ENCODE data around the gene SHC1. TPM values are rescaled to one million over a fixed set of nuclear protein-coding genes. Genes with fewer than 3 reads are reported as not detected.

Gene SHC1
- total RNA-seq: 52.7 TPM
- long read RNA-seq, transcript SHC1-202 (12 exons, 3,472 nt): minor isoform, 8 of 133 reads
- long read RNA-seq, transcript SHC1-204 (13 exons, 3,059 nt): minor isoform, 25 of 133 reads
- long read RNA-seq, transcript SHC1-210 (12 exons, 3,481 nt): minor isoform, 11 of 133 reads
- long read RNA-seq, transcript SHC1-205 (13 exons, 3,062 nt): major isoform, 38 of 133 reads
- long read RNA-seq, partial matches to known transcripts: 18 of 133 reads
- long read RNA-seq, other reads (novel, unspliced or antisense): 33 of 133 reads

DNA sequence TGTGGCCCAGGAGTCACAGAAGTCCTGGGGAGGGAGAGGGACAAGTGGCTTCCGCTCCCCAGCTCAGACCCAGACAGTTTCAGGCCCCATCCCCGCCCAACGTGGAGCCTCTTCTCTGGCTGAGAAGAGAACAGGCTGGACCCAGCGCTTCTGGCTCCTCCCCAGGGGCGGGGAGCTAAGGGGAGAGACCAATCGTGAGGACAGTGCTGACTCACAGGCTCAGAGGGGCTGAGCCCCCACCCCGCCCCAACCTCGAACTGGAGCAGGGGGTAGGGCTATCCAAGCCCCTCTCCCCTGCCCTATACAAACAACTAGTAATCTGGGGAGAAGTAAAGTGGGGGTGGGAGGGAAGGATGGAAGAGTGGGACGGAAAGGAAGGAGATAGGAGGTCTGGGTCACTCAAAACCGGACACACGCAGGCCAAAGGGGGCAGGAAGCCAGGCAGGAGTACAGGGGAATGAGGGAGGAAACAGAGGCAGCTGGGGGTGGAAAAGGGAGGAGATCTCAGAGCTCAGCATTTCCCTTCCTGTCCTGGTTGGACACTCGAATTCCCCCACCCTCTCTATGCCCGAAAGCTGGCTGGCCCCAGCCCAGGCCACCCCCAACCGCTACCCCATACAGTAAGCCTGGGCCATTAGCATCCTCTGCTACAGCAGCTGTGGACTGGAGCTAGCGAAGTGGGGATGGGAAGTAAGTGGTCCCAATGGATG is at the start of gene SHC1:
TSS of gene SHC1 (minus strand) at position 117 of the 710 bp plus-strand sequence. CDS start 221 bp downstream, outside the sequence.
- peak; percentile 55 for ATAC-seq (ENCODE audit: poor library complexity)
- peak; percentile 96 for DNase-seq
- intact Hi-C loops (cut with DNase I): loop anchor here (5.0 kb wide), 1 partner anchor 47 kb away; no protein-coding TSS in a partner anchor

GRCh38 chr1:155019377-155020245 is 49.1 kb upstream of the SHC1 start:
- ATAC-seq (ENCODE audit: poor library complexity) (no peak), DNase-seq (no peak)
- intact Hi-C loops (cut with DNase I): loop anchor here (5.0 to 10.0 kb wide), 2 partner anchors 47 to 115 kb away; partner anchors contain the start of genes CKS1B and SHC1

DNA sequence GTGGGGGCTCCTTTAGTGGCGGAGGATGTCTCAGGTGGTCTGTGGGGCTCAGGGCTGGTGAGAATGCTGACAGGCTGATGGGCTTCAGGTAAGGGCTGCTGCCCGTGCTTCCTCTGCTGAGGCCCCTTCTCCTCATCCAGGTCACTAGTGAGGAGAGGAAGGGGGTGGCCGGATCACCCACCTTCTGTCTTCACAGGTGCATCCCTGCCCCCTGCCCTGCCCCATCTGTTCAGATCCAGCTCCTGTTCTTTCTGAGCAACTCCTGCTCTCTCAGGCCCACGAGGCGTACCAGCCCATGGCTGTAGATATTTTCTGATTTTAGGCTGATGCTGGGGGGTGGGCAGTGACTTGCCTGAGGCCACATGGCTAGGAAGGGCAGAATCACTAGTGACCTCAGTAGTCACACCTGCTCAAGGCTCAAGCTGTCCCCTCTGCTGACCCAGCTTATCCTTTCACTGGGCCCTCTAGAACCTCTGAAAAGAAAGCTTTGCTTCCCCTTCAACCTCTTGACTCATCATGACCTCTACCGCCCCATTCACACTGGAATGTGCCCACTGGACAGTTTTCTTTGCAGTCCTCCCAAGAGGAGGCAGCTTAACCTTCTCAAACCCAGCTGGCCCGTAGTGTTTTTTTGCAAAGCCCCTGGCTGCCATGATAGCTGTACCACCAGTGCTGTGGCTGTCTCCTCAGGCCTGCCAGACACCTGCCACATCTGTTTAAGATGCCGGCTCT is 48.2 kb upstream of the SHC1 start:
- DNase-seq (peak; percentile 23), ATAC-seq (ENCODE audit: poor library complexity) (no peak)
- intact Hi-C loops (cut with DNase I): loop anchor here (5.0 to 10.0 kb wide), 2 partner anchors 46 to 114 kb away; partner anchors contain the start of genes CKS1B and SHC1

DNA sequence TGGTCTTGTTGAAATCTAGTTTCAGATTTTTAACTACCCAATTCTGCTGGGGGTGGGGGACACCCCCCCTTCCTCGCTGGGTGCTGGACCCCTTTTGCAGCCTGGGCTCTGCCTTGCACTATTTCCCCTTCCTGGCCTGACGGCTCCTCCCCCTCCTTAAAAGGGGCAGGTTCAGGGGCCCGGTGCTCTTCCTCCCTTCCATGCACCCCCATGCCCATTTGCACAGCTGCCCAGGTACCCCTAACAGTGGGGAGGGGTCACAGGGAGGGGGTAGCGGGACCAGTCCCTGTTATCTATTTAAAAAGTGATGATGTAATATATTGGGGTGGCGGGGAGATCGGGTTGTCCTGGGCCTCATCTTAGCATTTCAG is 47.4 kb upstream of the SHC1 start:
- ATAC-seq (ENCODE audit: poor library complexity) (peak; percentile 2), DNase-seq (peak; percentile 42)
- intact Hi-C loops (cut with DNase I): loop anchor here (5.0 to 10.0 kb wide), 2 partner anchors 46 to 113 kb away; partner anchors contain the start of genes CKS1B and SHC1

- DNase-seq (peak; percentile 94), ATAC-seq (ENCODE audit: poor library complexity) (peak; percentile 94)
- intact Hi-C loops (cut with DNase I): loop anchor here (5.0 to 10.0 kb wide), 2 partner anchors 45 to 112 kb away; partner anchors contain the start of genes CKS1B and SHC1
These were observed 46.7 kb upstream of the SHC1 start for GRCh38 chr1:155017041-155017945.

DNA sequence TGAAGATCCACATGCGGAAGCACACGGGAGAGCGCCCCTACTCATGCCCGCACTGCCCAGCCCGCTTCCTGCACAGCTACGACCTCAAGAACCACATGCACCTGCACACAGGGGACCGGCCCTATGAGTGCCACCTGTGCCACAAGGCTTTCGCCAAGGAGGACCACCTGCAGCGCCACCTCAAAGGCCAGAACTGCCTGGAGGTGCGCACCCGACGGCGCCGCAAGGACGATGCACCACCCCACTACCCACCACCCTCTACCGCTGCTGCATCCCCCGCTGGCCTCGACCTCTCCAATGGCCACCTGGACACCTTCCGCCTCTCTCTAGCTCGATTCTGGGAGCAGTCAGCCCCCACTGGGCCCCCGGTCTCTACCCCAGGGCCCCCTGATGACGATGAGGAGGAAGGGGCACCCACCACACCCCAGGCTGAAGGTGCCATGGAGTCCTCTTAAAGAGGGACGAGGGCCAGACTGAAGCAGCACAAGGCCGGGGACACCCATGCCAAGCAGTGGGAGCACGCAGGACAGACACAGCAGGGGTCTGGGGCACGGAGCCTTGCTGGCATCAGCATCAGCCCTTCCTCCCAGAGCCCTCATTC is 45.8 kb upstream of the SHC1 start:
- DNase-seq: peak; percentile 44
- ATAC-seq (ENCODE audit: poor library complexity): no peak
- intact Hi-C loops (cut with DNase I): loop anchor here (5.0 to 10.0 kb wide), 2 partner anchors 44 to 112 kb away; partner anchors contain the start of genes CKS1B and SHC1

GRCh38 chr1:155015527-155016230 is 45.1 kb upstream of the SHC1 start:
- DNase-seq: peak; percentile 43
- no peak for ATAC-seq (ENCODE audit: poor library complexity)
- intact Hi-C loops (cut with DNase I): loop anchor here (5.0 to 10.0 kb wide), 2 partner anchors 43 to 111 kb away; partner anchors contain the start of genes CKS1B and SHC1

GRCh38 chr1:155014709-155015508 is 44.4 kb upstream of the SHC1 start:
- intact Hi-C loops (cut with DNase I): loop anchor here (5.0 to 10.0 kb wide), 2 partner anchors 43 to 110 kb away; partner anchors contain the start of genes CKS1B and SHC1
- peak; percentile 37 for DNase-seq
- ATAC-seq (ENCODE audit: poor library complexity): no peak

- DNase-seq (peak; percentile 21), ATAC-seq (ENCODE audit: poor library complexity) (no peak)
- intact Hi-C loops (cut with DNase I): loop anchor here (10.0 kb wide), 1 partner anchor 109 kb away; no protein-coding TSS in a partner anchor
These were observed 43.1 kb upstream of the SHC1 start for GRCh38 chr1:155013632-155014031.

- ATAC-seq (ENCODE audit: poor library complexity) (no peak), DNase-seq (no peak)
- intact Hi-C loops (cut with DNase I): loop anchor here (10.0 kb wide), 1 partner anchor 108 kb away; no protein-coding TSS in a partner anchor
These were observed 42.4 kb upstream of the SHC1 start for GRCh38 chr1:155012776-155013602.

- intact Hi-C loops (cut with DNase I): loop anchor here (10.0 kb wide), 1 partner anchor 107 kb away; no protein-coding TSS in a partner anchor
- ATAC-seq (ENCODE audit: poor library complexity) (peak; percentile 37), DNase-seq (peak; percentile 83)
These were observed 41.5 kb upstream of the SHC1 start for GRCh38 chr1:155012026-155012546.

DNA sequence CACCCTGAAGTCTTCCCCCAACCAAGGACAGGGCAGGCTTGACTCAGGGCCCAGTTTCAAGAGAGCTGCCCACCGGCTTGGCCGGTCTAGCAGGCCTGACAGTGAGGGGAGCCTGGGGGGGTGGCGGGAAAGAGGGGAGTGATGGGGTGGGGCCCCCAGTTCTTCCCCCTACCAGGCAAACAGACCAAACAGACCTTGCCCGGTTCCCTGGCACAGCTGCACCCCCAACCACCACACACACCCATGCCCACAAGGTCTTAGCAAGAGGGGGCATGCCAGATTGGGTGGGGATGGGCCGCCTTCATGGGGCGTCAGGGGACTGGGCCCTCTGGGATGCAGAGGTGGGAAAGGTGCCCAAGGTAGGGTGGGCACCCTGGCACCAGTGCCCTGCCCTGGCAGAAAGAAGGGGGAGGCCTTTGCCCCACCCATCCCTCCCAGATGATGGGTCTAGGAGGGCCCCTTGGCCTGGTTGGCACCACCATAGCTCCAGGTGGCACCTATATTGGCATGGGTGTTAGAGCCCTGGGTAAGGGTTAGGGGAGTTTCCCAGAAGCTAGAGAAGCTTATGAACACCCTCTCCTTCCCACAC is 41.0 kb upstream of the SHC1 start:
- DNase-seq (peak; percentile 24), ATAC-seq (ENCODE audit: poor library complexity) (no peak)
- intact Hi-C loops (cut with DNase I): loop anchor here (10.0 kb wide), 1 partner anchor 107 kb away; no protein-coding TSS in a partner anchor

GRCh38 chr1:155011004-155011416 is 40.5 kb upstream of the SHC1 start:
- no peak for DNase-seq
- intact Hi-C loops (cut with DNase I): loop anchor here (10.0 kb wide), 1 partner anchor 106 kb away; no protein-coding TSS in a partner anchor
- ATAC-seq (ENCODE audit: poor library complexity): no peak

All from Right ventricle myocardium superior (tissue), 1 donor.